ENCODE data around the gene GJD4.

The GJD4 gene

GRCh38 chr10:35605191-35605590 lies at the start of gene GJD4:
GJD4 (plus strand) TSS chr10:35605341; CDS start chr10:35605568, 227 bp downstream.
- TF ChIP-seq CTCF (IDR thresholded peaks at IDR 0.05; ENCODE audit: low read depth, low read length, missing control alignments), result no peak
- DNase-seq (ENCODE audit: low read depth), result no peak
- H3K4me3 ChIP-seq (ENCODE audit: low read depth, low read length), result no peak within 1 kb of the TSS

DNA sequence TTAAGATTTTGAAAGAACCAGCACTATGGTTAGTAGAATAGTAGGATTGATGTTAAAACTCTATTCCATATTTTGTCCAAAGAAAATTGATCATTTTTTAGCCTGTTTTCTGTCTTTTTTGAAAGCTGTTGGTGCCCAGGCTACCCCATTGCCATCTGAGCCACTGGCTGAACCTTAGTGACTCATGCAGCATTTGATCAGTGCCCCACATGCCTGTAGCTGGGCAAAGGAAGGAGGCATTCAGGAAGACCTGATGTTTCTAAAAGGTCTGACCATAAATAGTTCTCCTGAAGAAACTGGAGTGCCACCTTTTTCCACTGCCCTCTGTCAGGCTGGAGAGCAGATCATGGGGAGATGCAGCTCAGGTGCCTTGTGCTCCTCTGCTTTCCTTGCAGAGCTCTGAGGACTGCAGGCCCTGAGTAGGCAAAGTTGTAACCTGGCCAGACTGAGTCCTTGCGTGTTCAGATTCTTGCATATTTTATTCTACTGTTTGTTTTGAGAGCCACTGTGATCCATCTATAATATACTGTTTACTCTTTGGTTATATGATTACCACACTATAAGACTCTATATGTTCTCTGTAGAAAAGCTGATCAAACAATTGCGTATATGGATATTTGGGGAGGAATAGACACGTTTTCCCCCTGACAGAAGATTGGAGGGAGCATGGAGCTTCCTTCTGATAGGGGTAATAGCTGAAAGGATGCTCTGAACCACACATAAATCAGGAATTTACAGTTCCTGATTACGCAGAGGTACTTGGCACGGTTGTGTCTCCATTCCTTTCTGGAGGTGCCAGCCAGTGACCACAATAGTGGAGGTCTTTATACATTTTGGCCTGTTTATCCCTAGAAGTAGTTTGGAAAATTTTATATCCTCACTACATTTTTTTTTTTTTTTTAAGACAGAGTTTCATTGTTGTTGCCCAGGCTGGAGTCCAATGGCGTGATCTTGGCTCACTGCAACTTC lies 48.9 kb upstream of the GJD4 start:
- DNase-seq (ENCODE audit: low read depth), result no peak
- no peak for TF ChIP-seq CTCF (IDR thresholded peaks at IDR 0.05; ENCODE audit: low read depth, low read length, missing control alignments)
- H3K4me3 ChIP-seq (ENCODE audit: low read depth, low read length), result no peak overlapping the region

GRCh38 chr10:35558276-35558675 lies 46.9 kb upstream of the GJD4 start:
- no peak for DNase-seq (ENCODE audit: low read depth)
- no peak for TF ChIP-seq CTCF (IDR thresholded peaks at IDR 0.05; ENCODE audit: low read depth, low read length, missing control alignments)
- H3K4me3 ChIP-seq (ENCODE audit: low read depth, low read length), result no peak overlapping the region

DNA sequence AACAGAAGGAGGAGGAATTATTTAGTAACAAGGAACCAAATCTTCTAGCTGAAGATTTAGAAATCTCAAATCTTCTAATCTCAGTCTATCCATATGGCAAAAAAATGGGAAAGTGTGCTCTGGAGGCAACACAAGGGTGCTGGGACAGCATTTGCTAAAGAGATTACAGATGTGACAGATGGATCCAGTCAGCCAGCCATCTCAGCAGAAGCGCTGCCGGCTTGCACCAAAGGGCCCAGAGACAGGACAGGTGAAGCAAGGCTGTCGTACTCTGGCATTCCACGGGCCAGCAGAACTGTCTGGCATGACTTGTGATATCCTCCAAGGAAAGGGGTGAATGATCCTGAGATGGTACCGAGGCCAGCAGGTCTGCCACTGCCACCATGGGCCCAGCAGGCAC lies 45.7 kb upstream of the GJD4 start:
- TF ChIP-seq CTCF (IDR thresholded peaks at IDR 0.05; ENCODE audit: low read depth, low read length, missing control alignments), result no peak
- DNase-seq (ENCODE audit: low read depth), result no peak
- no peak overlapping the region for H3K4me3 ChIP-seq (ENCODE audit: low read depth, low read length)

GRCh38 chr10:35561715-35562114 lies 43.4 kb upstream of the GJD4 start:
- no peak for DNase-seq (ENCODE audit: low read depth)
- no peak overlapping the region for H3K4me3 ChIP-seq (ENCODE audit: low read depth, low read length)
- no peak for TF ChIP-seq CTCF (IDR thresholded peaks at IDR 0.05; ENCODE audit: low read depth, low read length, missing control alignments)

GRCh38 chr10:35562427-35562826 lies 42.7 kb upstream of the GJD4 start:
- no peak for DNase-seq (ENCODE audit: low read depth)
- no peak overlapping the region for H3K4me3 ChIP-seq (ENCODE audit: low read depth, low read length)
- TF ChIP-seq CTCF (IDR thresholded peaks at IDR 0.05; ENCODE audit: low read depth, low read length, missing control alignments), result no peak

Measured in GM12864 (cell line).